IPS-15b (cell line): ENCODE results near the gene GRK7.
A peak's percentile ranks its signal among the peaks of the same experiment; 100 is the strongest.
"Not testable (repeated sequence)": the region's sequence is repeated elsewhere in the genome, so short reads cannot be mapped to it uniquely, and the experiment has no call there.

Experiments
- H3K27me3 ChIP-seq: one replicate; pipeline ENCODE4 v1.6.1; 2013; ENCODE audit warnings: low read length; ENCODE audit not compliant: control insufficient read depth, insufficient read depth
- H3K36me3 ChIP-seq: one replicate; pipeline ENCODE4 v1.6.1; 2013; ENCODE audit warnings: low read length; ENCODE audit not compliant: control insufficient read depth, insufficient read depth
- H3K4me1 ChIP-seq: one replicate; pipeline ENCODE4 v1.6.1; 2013; ENCODE audit warnings: mild to moderate bottlenecking, low read length; ENCODE audit not compliant: control insufficient read depth, insufficient read depth
- H3K4me3 ChIP-seq: one replicate; pipeline ENCODE4 v1.5.1; 2013; ENCODE audit warnings: low read depth, low read length
- H3K9ac ChIP-seq: one replicate; pipeline ENCODE4 v1.6.1; 2013; ENCODE audit warnings: low read depth, mild to moderate bottlenecking, low read length
- H3K9me3 ChIP-seq: one replicate; pipeline ENCODE4 v1.6.1; 2013; ENCODE audit warnings: mild to moderate bottlenecking, low read length; ENCODE audit not compliant: control insufficient read depth, insufficient read depth

Gene GRK7

GRCh38 chr3:141796889-141797781 is 33.9 kb downstream of the GRK7 start:
- Histone ChIP-seq H3K9ac (peak overlapping the region; percentile 41), H3K36me3 (no peaks in the 10 kb centered on the region), H3K4me3 (peak overlapping the region; percentile 47), H3K4me1 (peaks cover 4% of the 10 kb centered on the region), H3K27me3 (peaks cover 23% of the 10 kb centered on the region), H3K9me3 (no peaks in the 10 kb centered on the region)

GRCh38 chr3:141797819-141798447 is 34.7 kb downstream of the GRK7 start:
- Histone ChIP-seq H3K4me1 (peaks cover 4% of the 10 kb centered on the region), H3K4me3 (peak overlapping the region; percentile 47), H3K9ac (peak overlapping the region; percentile 41)

DNA sequence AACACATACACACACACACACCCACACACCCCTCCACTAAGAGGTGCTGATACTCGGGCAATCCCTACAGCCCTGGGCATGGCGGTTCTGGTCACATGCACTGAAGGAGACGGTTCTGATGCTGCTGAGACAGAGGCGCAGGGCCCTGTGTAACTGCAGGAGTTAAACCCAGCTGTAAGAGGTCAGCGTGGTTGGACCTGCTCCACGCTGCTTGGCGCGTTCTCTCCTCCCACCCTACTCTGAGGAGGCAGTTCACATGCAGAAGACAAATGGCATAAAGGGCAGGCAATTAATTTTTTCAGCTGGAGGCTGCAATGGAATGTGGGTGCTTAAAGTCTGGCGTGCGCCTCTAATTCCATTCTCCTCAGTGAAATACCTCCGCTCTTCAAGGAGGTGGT is 35.2 kb downstream of the GRK7 start:
- no peaks in the 10 kb centered on the region for H3K9me3 ChIP-seq
- no peak overlapping the region for H3K4me3 ChIP-seq
- peaks cover 23% of the 10 kb centered on the region for H3K27me3 ChIP-seq
- H3K36me3 ChIP-seq: no peaks in the 10 kb centered on the region
- H3K9ac ChIP-seq: no peak overlapping the region
- peaks cover 4% of the 10 kb centered on the region for H3K4me1 ChIP-seq

More at GRCh38 chr3:141797819-141798447, 34.7 kb downstream of the GRK7 start:
- Histone ChIP-seq H3K27me3 (peaks cover 23% of the 10 kb centered on the region), H3K9me3 (no peaks in the 10 kb centered on the region), H3K36me3 (no peaks in the 10 kb centered on the region)

- H3K36me3 ChIP-seq: no peaks in the 10 kb centered on the region
- H3K9ac ChIP-seq: no peak overlapping the region
- no peaks in the 10 kb centered on the region for H3K9me3 ChIP-seq
- peaks cover 9% of the 10 kb centered on the region for H3K27me3 ChIP-seq
- peaks cover 4% of the 10 kb centered on the region for H3K4me1 ChIP-seq
- no peak overlapping the region for H3K4me3 ChIP-seq
Observed at GRCh38 chr3:141802316-141803077, 39.3 kb downstream of the GRK7 start.

DNA sequence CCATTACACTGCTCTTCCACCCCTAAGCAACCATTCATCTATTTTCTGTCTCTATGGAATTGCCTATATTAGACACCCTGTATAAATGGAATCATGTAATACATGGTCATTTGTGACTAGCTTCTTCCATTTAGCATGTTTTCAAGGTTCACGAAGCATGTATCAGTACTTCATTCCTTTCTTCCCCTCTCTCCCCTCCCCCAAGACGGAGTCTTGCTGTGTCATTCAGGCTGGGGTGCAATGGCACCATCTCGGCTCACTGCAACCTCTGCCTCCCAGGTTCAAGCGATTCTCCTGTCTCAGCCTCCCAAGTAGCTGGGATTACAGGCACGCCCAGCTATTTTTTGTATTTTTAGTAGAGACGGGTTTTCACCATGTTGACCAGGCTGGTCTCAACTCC is 40.3 kb downstream of the GRK7 start:
- not testable (repeated sequence) for H3K36me3 ChIP-seq, H3K4me1 ChIP-seq, H3K27me3 ChIP-seq, H3K9ac ChIP-seq, H3K9me3 ChIP-seq, H3K4me3 ChIP-seq

DNA sequence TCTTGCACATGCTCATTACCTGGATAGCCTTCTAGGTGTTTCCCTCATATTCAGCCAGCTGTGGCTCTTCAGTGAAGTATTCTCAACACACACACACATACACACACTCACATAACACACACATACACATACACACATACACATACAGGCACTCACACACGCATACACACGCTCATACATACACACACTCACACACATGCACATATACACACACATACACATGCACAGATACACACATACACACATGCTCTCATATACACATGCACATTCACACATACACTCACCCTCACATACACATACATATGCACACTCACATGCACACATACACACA is 41.2 kb downstream of the GRK7 start:
- H3K9me3 ChIP-seq: no peaks in the 10 kb centered on the region
- no peaks in the 10 kb centered on the region for H3K36me3 ChIP-seq
- H3K4me3 ChIP-seq: no peak overlapping the region
- H3K4me1 ChIP-seq: no peaks in the 10 kb centered on the region
- no peaks in the 10 kb centered on the region for H3K27me3 ChIP-seq
- no peak overlapping the region for H3K9ac ChIP-seq

DNA sequence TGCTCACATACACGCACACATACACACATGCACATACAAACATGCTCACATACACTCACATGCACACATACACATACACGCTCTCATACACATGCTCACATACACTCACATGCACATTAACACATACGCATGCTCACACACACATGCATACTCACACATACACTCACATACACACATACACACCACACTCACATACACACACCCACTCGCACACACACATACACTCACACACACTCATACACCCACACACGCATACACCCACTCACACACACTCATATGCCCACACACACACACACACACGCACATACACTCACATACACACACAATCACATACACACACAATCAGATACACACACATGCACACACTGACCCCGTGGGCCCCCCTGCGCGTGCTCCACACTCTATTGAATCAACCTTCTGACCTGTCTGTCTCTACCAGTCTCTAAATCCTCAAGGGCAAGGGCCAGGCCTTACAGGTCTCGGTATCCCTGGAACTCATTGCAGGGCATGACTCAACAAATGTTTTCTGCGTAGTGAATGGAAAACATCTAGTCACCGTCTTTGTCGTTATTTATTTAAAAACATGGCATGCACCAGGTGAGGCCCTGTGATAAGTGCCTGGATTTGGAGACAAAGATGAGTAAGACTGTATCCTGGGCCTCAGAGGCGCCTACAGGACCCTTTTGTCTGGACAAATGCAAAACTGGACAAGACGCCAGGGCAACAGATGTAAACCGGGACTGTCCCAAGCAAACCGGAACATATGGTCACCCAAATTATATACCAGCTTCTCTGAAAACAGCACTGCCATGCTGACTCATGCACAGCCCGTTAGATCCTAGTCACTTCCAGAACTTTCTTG is 41.8 kb downstream of the GRK7 start:
- Histone ChIP-seq H3K4me1 (no peaks in the 10 kb centered on the region), H3K27me3 (no peaks in the 10 kb centered on the region), H3K9ac (no peak overlapping the region), H3K9me3 (no peaks in the 10 kb centered on the region), H3K4me3 (no peak overlapping the region), H3K36me3 (no peaks in the 10 kb centered on the region)

DNA sequence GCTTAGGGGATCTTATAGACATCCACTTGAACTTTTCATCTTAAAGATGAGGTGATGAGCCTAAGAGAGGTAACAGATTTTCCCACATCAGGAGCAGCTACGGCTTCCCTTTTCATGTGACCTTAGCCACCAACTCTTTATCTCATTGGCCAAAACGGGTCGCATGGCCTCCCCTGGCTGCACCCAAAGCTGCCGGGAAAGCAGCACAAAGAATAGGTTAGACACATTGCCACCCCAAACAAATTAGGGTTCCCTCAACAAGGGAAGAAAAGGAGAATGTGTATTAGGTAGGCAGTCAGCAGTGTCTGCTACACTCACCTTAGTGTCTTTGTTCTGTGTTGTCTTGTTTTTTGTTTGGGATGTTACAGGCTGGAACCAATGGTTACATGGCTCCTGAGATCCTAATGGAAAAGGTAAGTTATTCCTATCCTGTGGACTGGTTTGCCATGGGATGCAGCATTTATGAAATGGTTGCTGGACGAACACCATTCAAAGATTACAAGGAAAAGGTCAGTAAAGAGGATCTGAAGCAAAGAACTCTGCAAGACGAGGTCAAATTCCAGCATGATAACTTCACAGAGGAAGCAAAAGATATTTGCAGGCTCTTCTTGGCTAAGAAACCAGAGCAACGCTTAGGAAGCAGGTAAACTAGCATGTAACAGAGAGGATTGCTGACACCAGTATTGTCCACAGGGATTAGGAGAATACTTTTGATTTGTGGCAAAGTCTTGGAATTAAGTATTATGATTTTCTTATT is 44.2 kb downstream of the GRK7 start:
- Histone ChIP-seq H3K9me3 (no peaks in the 10 kb centered on the region), H3K36me3 (no peaks in the 10 kb centered on the region), H3K27me3 (no peaks in the 10 kb centered on the region), H3K4me1 (no peaks in the 10 kb centered on the region), H3K4me3 (no peak overlapping the region), H3K9ac (no peak overlapping the region)

DNA sequence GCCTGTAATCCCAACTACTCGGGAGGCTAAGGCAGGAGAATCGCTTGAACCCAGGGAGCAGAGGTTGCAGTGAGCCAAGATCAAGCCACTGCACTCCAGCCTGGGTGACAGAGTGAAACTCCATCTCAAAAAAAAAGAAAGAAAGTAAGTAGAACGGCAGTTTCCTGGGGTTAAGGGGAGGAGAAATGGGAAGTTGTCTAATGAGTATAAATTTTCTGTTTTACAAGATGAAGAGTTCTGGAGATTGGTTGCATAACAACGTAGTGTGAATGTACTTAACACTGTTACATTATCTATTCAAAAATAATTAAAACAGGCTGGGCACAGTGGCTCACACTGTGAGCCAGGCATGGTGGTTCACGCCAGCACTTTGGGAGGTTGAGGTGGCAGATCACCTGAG is 45.4 kb downstream of the GRK7 start:
- no peak overlapping the region for H3K4me3 ChIP-seq
- no peak overlapping the region for H3K9ac ChIP-seq
- no peaks in the 10 kb centered on the region for H3K9me3 ChIP-seq
- H3K36me3 ChIP-seq: no peaks in the 10 kb centered on the region
- no peaks in the 10 kb centered on the region for H3K4me1 ChIP-seq
- H3K27me3 ChIP-seq: no peaks in the 10 kb centered on the region

GRCh38 chr3:141810161-141810560 is 47.0 kb downstream of the GRK7 start:
- Histone ChIP-seq H3K27me3 (no peaks in the 10 kb centered on the region), H3K4me3 (no peak overlapping the region), H3K9ac (no peak overlapping the region), H3K4me1 (no peaks in the 10 kb centered on the region), H3K36me3 (no peaks in the 10 kb centered on the region), H3K9me3 (no peaks in the 10 kb centered on the region)

- no peaks in the 10 kb centered on the region for H3K9me3 ChIP-seq
- H3K27me3 ChIP-seq: no peaks in the 10 kb centered on the region
- H3K4me3 ChIP-seq: no peak overlapping the region
- no peaks in the 10 kb centered on the region for H3K36me3 ChIP-seq
- H3K4me1 ChIP-seq: no peaks in the 10 kb centered on the region
- H3K9ac ChIP-seq: no peak overlapping the region
Observed at GRCh38 chr3:141811348-141811747, 48.1 kb downstream of the GRK7 start.
